Subcutaneous adipose tissue (tissue), 4 donors: ENCODE measurements around the gene AGMAT. TPM values are rescaled to one million over a fixed set of nuclear protein-coding genes. Genes with fewer than 3 reads are reported as not detected.

Experiments used
- CTCF ChIP-seq: fragments of 450-650 bp; IDR thresholded peaks from one replicate; pipeline ENCODE4 v1.5.1; 2016; ENCODE audit warnings: low read depth, mild to moderate bottlenecking, control low read depth, antibody characterized with exemption, moderate library complexity
- small RNA-seq: library from RNA; depleted of rRNA; stranded (forward); fragments of <200 nt; gene quantifications from one replicate; pipeline ENCODE3, GENCODE V24; 2016
- total RNA-seq, 4 donors: library from RNA; depleted of rRNA; stranded (reverse); fragments of >200 nt; gene quantifications; one replicate each; pipeline ENCODE4 v1.1.0, GENCODE V29; 2016

AGMAT gene
- total RNA-seq, 4 donors from 2014 or later, result 0.49 to 0.68 TPM; not detected in 2

DNA sequence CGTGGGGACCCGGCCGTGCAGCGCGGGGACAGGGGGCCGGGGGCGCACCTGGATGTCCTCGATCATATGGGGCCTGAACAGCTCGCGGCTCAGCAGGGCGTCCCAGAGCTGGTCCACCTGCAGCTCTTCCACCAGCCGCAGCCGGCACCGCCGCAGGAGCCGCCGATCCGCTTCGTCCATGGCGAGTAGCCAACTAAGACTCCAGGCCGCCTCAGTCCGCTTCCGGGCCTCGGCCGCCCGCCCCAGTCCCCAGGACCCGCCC, 60.9 kb downstream of the AGMAT start, which contains the start of gene CASP9:
TSS of gene CASP9 (minus strand) at position 195 of the 262 bp plus-strand sequence. CDS start at position 180, 15 bp downstream.
- TF ChIP-seq CTCF, result no peak

- TF ChIP-seq CTCF, result no peak
Observed at GRCh38 chr1:15523104-15524020, 61.5 kb downstream of the AGMAT start.

DNA sequence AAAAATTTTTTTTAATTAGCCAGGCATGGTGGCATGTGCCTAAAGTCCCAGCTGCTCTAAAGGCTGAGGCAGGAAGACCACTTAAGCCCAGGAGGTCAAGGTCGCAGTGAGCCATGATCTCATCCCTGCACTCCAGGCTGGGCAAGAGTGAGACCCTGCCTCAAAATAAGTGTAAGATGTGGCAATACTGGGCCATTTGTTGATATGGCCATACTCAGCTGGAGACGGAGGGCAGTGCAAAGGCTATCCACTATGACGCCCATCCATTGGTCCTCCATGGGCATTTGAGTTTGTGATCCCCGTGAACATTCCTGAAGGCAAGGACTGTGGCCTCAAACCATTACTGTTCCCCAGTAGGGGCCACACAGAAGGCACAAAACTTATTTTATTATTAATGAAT, 62.3 kb downstream of the AGMAT start:
- no peak for TF ChIP-seq CTCF

Small RNAs within 50 kb of the gene (small RNA-seq; reads per million reads assigned to genes)
- gene CD24P1, result not detected
- gene RNU7-179P, result not detected
- not detected for gene SCARNA21B

Other genes with a start within 250 kb of the AGMAT start
- 10 to 100 TPM; 16.6 to 47.4 (median 30.5) TPM for gene EFHD2, start 175.2 kb downstream of the AGMAT start, total RNA-seq
- under 1 TPM in 1 of 4 donors, not detected in 3; 0.38 TPM for gene CTRC, start 146.6 kb downstream of the AGMAT start, total RNA-seq
- not detected for gene CELA2A, start 128.3 kb downstream of the AGMAT start, total RNA-seq
- not detected for gene CELA2B, start 108.9 kb downstream of the AGMAT start, total RNA-seq
- gene CASP9, start 60.8 kb downstream of the AGMAT start, total RNA-seq, result 10 to 100 TPM; 10.1 to 12.1 (median 10.3) TPM
- gene DNAJC16, start 58.2 kb downstream of the AGMAT start, total RNA-seq, result 10 to 100 TPM; 12.1 to 22.3 (median 13.8) TPM
- 100 to 1,000 TPM in 3 of 4 donors, 10 to 100 TPM in 1; 88.1 to 124 (median 115) TPM for gene DDI2, start 32.4 kb upstream of the AGMAT start, total RNA-seq
- 10 to 100 TPM; 41.9 to 74.5 (median 55.7) TPM for gene PLEKHM2, start 99.3 kb upstream of the AGMAT start, total RNA-seq
- gene SLC25A34, start 151.2 kb upstream of the AGMAT start, total RNA-seq, result 10 to 100 TPM in 1 of 4 donors, 1 to 10 TPM in 1, under 1 TPM in 2; 0.44 to 11.1 (median 1.1) TPM
- not detected for gene TMEM82, start 157.4 kb upstream of the AGMAT start, total RNA-seq
- gene FBLIM1, start 173.7 kb upstream of the AGMAT start, total RNA-seq, result 10 to 100 TPM in 3 of 4 donors, 1 to 10 TPM in 1; 5.1 to 21.9 (median 14.9) TPM
- gene UQCRHL, start 222.6 kb upstream of the AGMAT start, total RNA-seq, result 1 to 10 TPM; 1.5 to 2.6 (median 1.7) TPM